ENCODE results near the gene GRIK1. TPM values are rescaled to one million over a fixed set of nuclear protein-coding genes. Genes with fewer than 3 reads are reported as not detected.

Gene GRIK1
- total RNA-seq, 1 donor from 2014 or later: not detected

DNA sequence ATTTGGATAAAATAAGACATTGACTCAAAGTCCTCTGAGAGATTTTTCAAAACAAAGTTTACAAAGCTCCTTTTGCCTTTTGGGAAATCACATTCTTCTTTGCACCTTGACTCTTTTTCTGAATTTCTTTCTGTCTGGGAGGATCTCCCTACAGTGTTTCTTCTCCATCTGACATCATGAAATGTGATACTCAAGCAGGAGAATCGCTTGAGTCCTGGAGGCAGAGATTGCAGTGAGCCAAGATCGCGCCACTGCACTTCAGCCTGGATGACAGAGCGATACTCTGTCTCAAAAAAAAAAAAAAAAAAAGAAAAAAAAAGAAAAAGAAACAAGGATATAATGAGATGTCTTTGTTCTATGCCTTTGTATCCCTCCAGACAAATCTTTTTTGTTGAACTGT lies 13.3 kb upstream of the GRIK1 start:
- Mint-ChIP-seq H3K4me3 (ENCODE audit: unreplicated experiment) (no peak overlapping the region), H3K36me3 (ENCODE audit: low read depth, unreplicated experiment) (no peaks in the 10 kb centered on the region), H3K9me3 (ENCODE audit: unreplicated experiment) (no peaks in the 10 kb centered on the region), H3K27ac (ENCODE audit: unreplicated experiment) (no peak overlapping the region), H3K27me3 (ENCODE audit: unreplicated experiment) (no peaks in the 10 kb centered on the region), H3K4me1 (ENCODE audit: unreplicated experiment) (peaks cover 11% of the 10 kb centered on the region)
- DNase-seq (ENCODE audit: low spot score): no peak
- TF ChIP-seq, protein P1, sequence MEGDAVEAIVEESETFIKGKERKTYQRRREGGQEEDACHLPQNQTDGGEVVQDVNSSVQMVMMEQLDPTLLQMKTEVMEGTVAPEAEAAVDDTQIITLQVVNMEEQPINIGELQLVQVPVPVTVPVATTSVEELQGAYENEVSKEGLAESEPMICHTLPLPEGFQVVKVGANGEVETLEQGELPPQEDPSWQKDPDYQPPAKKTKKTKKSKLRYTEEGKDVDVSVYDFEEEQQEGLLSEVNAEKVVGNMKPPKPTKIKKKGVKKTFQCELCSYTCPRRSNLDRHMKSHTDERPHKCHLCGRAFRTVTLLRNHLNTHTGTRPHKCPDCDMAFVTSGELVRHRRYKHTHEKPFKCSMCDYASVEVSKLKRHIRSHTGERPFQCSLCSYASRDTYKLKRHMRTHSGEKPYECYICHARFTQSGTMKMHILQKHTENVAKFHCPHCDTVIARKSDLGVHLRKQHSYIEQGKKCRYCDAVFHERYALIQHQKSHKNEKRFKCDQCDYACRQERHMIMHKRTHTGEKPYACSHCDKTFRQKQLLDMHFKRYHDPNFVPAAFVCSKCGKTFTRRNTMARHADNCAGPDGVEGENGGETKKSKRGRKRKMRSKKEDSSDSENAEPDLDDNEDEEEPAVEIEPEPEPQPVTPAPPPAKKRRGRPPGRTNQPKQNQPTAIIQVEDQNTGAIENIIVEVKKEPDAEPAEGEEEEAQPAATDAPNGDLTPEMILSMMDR (IDR thresholded peaks at IDR 0.05; ENCODE audit: unreplicated experiment): no peak

DNA sequence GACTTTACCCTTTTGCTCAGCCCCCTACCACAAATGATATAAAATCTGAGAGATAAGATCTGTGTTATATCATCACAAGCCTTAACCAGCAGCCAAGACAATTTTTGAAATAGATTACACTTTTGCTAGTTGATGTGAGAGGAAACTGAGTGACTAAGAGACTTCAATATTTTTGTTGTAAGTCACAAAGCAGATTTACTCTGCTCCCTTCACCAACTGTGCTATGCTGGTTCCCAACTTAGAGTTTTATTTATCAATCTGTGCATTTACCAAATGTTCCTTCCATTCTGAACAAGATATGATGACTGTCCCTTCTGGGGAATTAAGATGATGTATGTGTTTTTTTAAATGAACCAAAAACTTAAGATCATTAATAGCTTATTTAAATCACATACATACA lies 12.1 kb upstream of the GRIK1 start:
- Mint-ChIP-seq H3K9me3 (ENCODE audit: unreplicated experiment) (no peaks in the 10 kb centered on the region), H3K27ac (ENCODE audit: unreplicated experiment) (no peak overlapping the region), H3K4me1 (ENCODE audit: unreplicated experiment) (peaks cover 11% of the 10 kb centered on the region), H3K36me3 (ENCODE audit: low read depth, unreplicated experiment) (no peaks in the 10 kb centered on the region), H3K27me3 (ENCODE audit: unreplicated experiment) (no peaks in the 10 kb centered on the region), H3K4me3 (ENCODE audit: unreplicated experiment) (no peak overlapping the region)
- no peak for DNase-seq (ENCODE audit: low spot score)
- TF ChIP-seq, protein P1 (IDR thresholded peaks at IDR 0.05; ENCODE audit: unreplicated experiment): no peak

DNA sequence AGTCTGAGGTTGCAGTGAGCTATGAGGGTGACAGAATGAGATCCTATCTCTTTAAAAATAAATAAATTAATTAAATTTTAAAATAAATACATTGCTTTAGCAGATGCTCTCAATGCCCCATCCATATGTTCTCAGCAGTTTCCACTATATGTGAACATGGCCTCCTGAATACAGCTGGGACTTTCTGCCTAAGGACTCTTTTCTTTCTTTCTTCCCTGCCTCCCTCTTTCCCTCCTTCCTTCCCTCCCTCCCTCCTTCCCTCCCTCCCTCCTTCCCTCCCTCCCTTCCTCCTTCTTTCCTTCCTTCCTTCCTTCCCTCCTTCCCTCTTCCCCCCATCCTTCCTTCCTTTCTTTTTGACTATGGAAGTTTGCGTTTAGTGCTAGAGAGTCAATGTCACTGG lies 10.2 kb upstream of the GRIK1 start:
- Mint-ChIP-seq H3K36me3 (ENCODE audit: low read depth, unreplicated experiment) (no peaks in the 10 kb centered on the region), H3K4me1 (ENCODE audit: unreplicated experiment) (peaks cover 16% of the 10 kb centered on the region)

DNA sequence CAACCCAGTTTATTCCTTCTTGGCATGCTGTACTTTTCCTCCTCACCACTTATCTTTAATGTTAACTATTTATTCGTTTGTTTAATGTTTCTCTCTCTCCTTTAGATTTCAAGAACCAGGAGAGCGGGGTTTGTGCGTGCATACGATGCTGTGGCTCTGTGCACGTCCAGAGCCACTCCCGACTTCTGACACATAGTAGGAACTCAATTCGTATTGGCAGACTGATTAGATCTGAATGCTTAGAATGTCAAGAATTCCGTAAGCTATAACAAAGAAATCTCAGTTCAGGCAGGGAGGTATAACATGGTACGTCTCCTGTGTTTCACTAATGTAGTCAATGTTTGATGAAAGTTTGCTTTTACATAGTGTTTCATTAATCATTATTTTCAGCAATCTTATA lies 7.3 kb upstream of the GRIK1 start:
- peaks cover 1% of the 10 kb centered on the region for H3K27me3 Mint-ChIP-seq (ENCODE audit: unreplicated experiment)
- H3K27ac Mint-ChIP-seq (ENCODE audit: unreplicated experiment): no peak overlapping the region

More for the DNA sequence above, 10.2 kb upstream of the GRIK1 start:
- Mint-ChIP-seq H3K27ac (ENCODE audit: unreplicated experiment) (no peak overlapping the region), H3K27me3 (ENCODE audit: unreplicated experiment) (peaks cover 1% of the 10 kb centered on the region), H3K4me3 (ENCODE audit: unreplicated experiment) (no peak overlapping the region), H3K9me3 (ENCODE audit: unreplicated experiment) (no peaks in the 10 kb centered on the region)
- TF ChIP-seq, protein P1 (IDR thresholded peaks at IDR 0.05; ENCODE audit: unreplicated experiment): no peak
- no peak for DNase-seq (ENCODE audit: low spot score)

DNA sequence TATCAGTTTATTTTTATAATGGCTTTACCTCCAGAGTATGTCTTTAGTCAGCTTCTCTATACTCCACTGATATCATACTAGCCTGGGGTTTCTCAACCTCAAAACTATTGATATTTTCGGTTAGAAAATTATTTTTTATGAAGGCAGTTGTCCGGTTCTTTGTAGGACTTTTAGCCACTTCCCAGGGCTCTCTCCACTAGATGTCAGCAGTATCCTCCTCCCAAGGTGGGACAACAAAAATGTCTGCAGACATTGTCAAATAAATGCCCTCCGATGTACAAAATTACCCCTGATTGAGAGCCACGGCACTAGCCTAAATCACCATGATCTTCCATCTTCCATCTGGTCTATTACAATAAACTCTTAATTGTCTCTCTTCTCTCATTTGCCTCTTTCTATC lies 4.1 kb upstream of the GRIK1 start:
- no peak overlapping the region for H3K4me3 Mint-ChIP-seq (ENCODE audit: unreplicated experiment)
- DNase-seq (ENCODE audit: low spot score): peak; percentile 24
- TF ChIP-seq, protein P1 (IDR thresholded peaks at IDR 0.05; ENCODE audit: unreplicated experiment): no peak
- H3K4me1 Mint-ChIP-seq (ENCODE audit: unreplicated experiment): peaks cover 10% of the 10 kb centered on the region
- no peaks in the 10 kb centered on the region for H3K9me3 Mint-ChIP-seq (ENCODE audit: unreplicated experiment)
- no peaks in the 10 kb centered on the region for H3K36me3 Mint-ChIP-seq (ENCODE audit: low read depth, unreplicated experiment)
- H3K27me3 Mint-ChIP-seq (ENCODE audit: unreplicated experiment): peaks cover 6% of the 10 kb centered on the region
- no peak overlapping the region for H3K27ac Mint-ChIP-seq (ENCODE audit: unreplicated experiment)

More for the DNA sequence above, 7.3 kb upstream of the GRIK1 start:
- H3K36me3 Mint-ChIP-seq (ENCODE audit: low read depth, unreplicated experiment): no peaks in the 10 kb centered on the region
- TF ChIP-seq, protein P1 (IDR thresholded peaks at IDR 0.05; ENCODE audit: unreplicated experiment): no peak
- DNase-seq (ENCODE audit: low spot score): no peak
- H3K9me3 Mint-ChIP-seq (ENCODE audit: unreplicated experiment): no peaks in the 10 kb centered on the region
- H3K4me3 Mint-ChIP-seq (ENCODE audit: unreplicated experiment): no peak overlapping the region
- peaks cover 16% of the 10 kb centered on the region for H3K4me1 Mint-ChIP-seq (ENCODE audit: unreplicated experiment)
